GM23248 (cell line): ENCODE measurements around the gene GRIK3. TPM values are rescaled to one million over a fixed set of nuclear protein-coding genes. Genes with fewer than 3 reads are reported as not detected.

ENCODE experiments used
- DNase-seq: peaks from one replicate; pipeline ENCODE4 v3.0.0-alpha.2; 2015
- H2AFZ ChIP-seq: fragments of 200-600 bp; sonication (generic); 2 replicates; pipeline ENCODE4 v1.6.1; 2016; ENCODE audit warnings: antibody characterized with exemption
- H3F3A ChIP-seq: fragments of 200-600 bp; sonication (generic); 2 replicates; pipeline ENCODE4 v1.6.1; 2016; ENCODE audit warnings: mild to moderate bottlenecking, antibody characterized with exemption, mixed run types; ENCODE audit not compliant: insufficient read depth
- H3K27ac ChIP-seq: fragments of 200-600 bp; sonication (generic); 2 replicates; pipeline ENCODE4 v1.5.1; 2016; ENCODE audit warnings: mild to moderate bottlenecking
- H3K27me3 ChIP-seq: fragments of 200-600 bp; sonication (generic); replicated peaks from 2 replicates; pipeline ENCODE4 v1.6.1; 2016; ENCODE audit warnings: mild to moderate bottlenecking; ENCODE audit not compliant: insufficient read depth
- H3K36me3 ChIP-seq: fragments of 200-600 bp; sonication (generic); 2 replicates; pipeline ENCODE4 v1.6.1; 2016; ENCODE audit warnings: low read depth, mild to moderate bottlenecking
- H3K4me1 ChIP-seq: fragments of 200-600 bp; sonication (generic); 2 replicates; pipeline ENCODE4 v1.6.1; 2016; ENCODE audit warnings: mild to moderate bottlenecking; ENCODE audit not compliant: insufficient read depth
- H3K4me2 ChIP-seq: fragments of 200-600 bp; sonication (generic); one replicate; pipeline ENCODE4 v1.6.1; 2016; ENCODE audit warnings: mild to moderate bottlenecking; ENCODE audit not compliant: unreplicated experiment
- H3K4me3 ChIP-seq: fragments of 200-600 bp; sonication (generic); 2 replicates; pipeline ENCODE4 v1.5.1; 2016; ENCODE audit warnings: mild to moderate bottlenecking
- H3K79me2 ChIP-seq: fragments of 200-600 bp; sonication (generic); 2 replicates; pipeline ENCODE4 v1.6.1; 2016; ENCODE audit warnings: mild to moderate bottlenecking; ENCODE audit not compliant: insufficient read depth
- H3K9ac ChIP-seq: fragments of 200-600 bp; sonication (generic); 2 replicates; pipeline ENCODE4 v1.6.1; 2016; ENCODE audit warnings: mild to moderate bottlenecking
- H3K9me2 ChIP-seq: fragments of 200-600 bp; sonication (generic); 2 replicates; pipeline ENCODE4 v1.6.1; 2016; ENCODE audit warnings: mixed run types, mild to moderate bottlenecking, moderate library complexity; ENCODE audit not compliant: insufficient read depth
- H3K9me3 ChIP-seq: fragments of 200-600 bp; sonication (generic); one replicate; pipeline ENCODE4 v1.6.1; 2017; ENCODE audit warnings: low read depth
- H4K20me1 ChIP-seq: fragments of 200-600 bp; sonication (generic); 2 replicates; pipeline ENCODE4 v1.6.0; 2016; ENCODE audit not compliant: insufficient read depth
- EZH2 ChIP-seq: fragments of 200-600 bp; sonication (generic); IDR thresholded peaks from 2 replicates; pipeline ENCODE4 v1.6.1; 2018; ENCODE audit warnings: antibody characterized with exemption, mild to moderate bottlenecking; ENCODE audit not compliant: insufficient read depth, poor library complexity, severe bottlenecking
- EZH2phosphoT487 ChIP-seq: fragments of 200-600 bp; sonication (generic); IDR thresholded peaks from 2 replicates; pipeline ENCODE4 v1.6.1; 2018; ENCODE audit warnings: antibody characterized with exemption, moderate library complexity, mild to moderate bottlenecking, low read depth; ENCODE audit not compliant: insufficient read depth
- WGBS, 2 experiments: methylation state at CpG; one replicate each; pipeline ENCODE4 v1.1.6; 2015 to 2017; ENCODE audit warnings: low lambda C conversion rate in 2 of 2, low coverage in 1 of 2; ENCODE audit errors: missing lambda C conversion rate in 2 of 2; 5-methylcytosine and 5-hydroxymethylcytosine counted together
- in situ Hi-C: fragments of 300-500 bp; cut with MboI; formaldehyde crosslinking; loops from 2 replicates; pipeline ENCODE4 v1.15.0; 2020
- polyA plus RNA-seq: library from polyadenylated mRNA; unstranded; fragments of >200 nt; fragmentation: Nextera tagmentation; extraction: Ambion mirVana; gene quantifications from 2 replicates; pipeline ENCODE4 v1.2.1, GENCODE V29; 2016
- total RNA-seq: library from RNA; depleted of rRNA; stranded (reverse); fragments of >200 nt; shearing (Covaris generic); gene quantifications from 2 replicates; pipeline ENCODE4 v1.2.3, GENCODE V29; 2014

The GRIK3 gene
- total and polyA plus RNA-seq, 2 experiments from 2014 or later: not detected

DNA sequence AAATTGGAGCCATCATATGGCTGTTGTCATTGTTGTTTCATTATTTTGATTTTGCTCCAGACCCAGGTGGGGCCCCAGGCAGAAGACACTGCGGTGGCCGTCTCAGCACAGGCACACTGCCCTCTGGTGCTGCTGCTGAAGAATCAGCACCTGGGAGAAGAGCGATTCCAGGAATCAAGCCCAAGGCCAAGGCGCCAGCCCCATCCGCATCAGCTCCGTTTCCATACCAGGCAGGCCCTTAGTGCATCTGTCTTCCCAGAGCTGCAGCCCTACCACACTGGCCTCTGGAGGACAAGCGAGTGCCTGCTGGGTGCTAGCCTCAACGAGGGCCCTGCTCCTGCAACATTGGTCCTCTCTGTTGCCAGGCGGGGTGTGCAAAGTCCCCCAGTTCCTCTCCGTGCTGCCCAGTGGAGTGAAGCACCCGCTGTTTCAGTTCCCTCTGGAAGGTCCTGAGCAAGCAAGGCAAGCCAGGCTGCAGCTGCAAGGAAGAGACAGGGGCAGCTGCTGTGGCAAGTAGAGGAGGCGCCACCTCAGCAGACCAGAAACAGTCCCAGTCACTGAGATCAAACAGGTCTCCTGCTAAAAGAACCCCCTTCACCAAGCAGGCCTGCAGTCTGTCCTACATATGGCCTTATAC lies 5.2 kb downstream of the GRIK3 start:
- H3K27ac ChIP-seq: no peak overlapping the region
- H2AFZ ChIP-seq: no peak overlapping the region
- H3K36me3 ChIP-seq: no peaks in the 10 kb centered on the region
- no peaks in the 10 kb centered on the region for H4K20me1 ChIP-seq
- H3K4me1 ChIP-seq: no peaks in the 10 kb centered on the region
- no peak overlapping the region for H3K9ac ChIP-seq
- no peaks in the 10 kb centered on the region for H3K9me3 ChIP-seq
- no peaks in the 10 kb centered on the region for H3F3A ChIP-seq
- TF ChIP-seq EZH2: no peak
- no peak for TF ChIP-seq EZH2phosphoT487
- H3K4me3 ChIP-seq: no peak overlapping the region
- WGBS, 2 experiments: 14 to 22% methylated on average over 12 of the region's 12 CpGs
- no peaks in the 10 kb centered on the region for H3K79me2 ChIP-seq
- peaks cover 26% of the 10 kb centered on the region for H3K27me3 ChIP-seq
- in situ Hi-C loops: no loop called here
- DNase-seq: no peak
- H3K4me2 ChIP-seq: no peak overlapping the region
- H3K9me2 ChIP-seq: no peaks in the 10 kb centered on the region

DNA sequence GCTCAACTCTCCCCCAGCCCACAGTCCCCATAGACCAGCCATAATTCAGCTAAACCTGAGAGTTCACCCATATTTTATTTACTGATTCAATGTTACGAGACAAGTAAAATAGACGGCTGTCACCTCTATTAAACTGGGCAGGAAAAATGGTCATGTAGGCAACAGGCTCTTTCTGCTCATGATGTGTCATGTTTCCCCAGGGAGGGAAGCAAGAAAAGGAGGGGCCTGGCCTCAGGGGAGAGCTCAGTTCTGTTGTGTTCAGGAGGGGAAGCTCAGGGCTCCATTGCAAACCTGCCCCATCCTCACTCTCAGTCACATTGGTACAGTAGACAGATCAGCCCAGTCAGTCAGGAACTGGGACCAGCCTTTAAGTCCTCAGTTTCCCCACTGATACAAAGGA lies 12.8 kb downstream of the GRIK3 start:
- TF ChIP-seq EZH2: no peak
- TF ChIP-seq EZH2phosphoT487: no peak
- Histone ChIP-seq H3K27me3 (no peaks in the 10 kb centered on the region), H3K36me3 (no peaks in the 10 kb centered on the region), H3K9me2 (no peaks in the 10 kb centered on the region), H3K4me2 (no peak overlapping the region), H3K79me2 (no peaks in the 10 kb centered on the region), H3K4me3 (no peak overlapping the region), H2AFZ (no peak overlapping the region), H3K9ac (no peak overlapping the region), H3K27ac (no peak overlapping the region), H3F3A (no peaks in the 10 kb centered on the region), H3K9me3 (no peaks in the 10 kb centered on the region), H3K4me1 (no peaks in the 10 kb centered on the region), H4K20me1 (no peaks in the 10 kb centered on the region)
- DNase-seq: no peak
- in situ Hi-C loops: no loop called here
- WGBS, 2 experiments: 47 to 49% methylated on average over 2 of the region's 2 CpGs

GRCh38 chr1:37020653-37021277 lies 13.6 kb downstream of the GRIK3 start:
- Histone ChIP-seq H3K9me2 (no peaks in the 10 kb centered on the region), H3K27ac (no peak overlapping the region), H3K4me1 (no peaks in the 10 kb centered on the region), H3K79me2 (no peaks in the 10 kb centered on the region), H3K4me2 (no peak overlapping the region), H3K27me3 (no peaks in the 10 kb centered on the region), H3K9ac (no peak overlapping the region), H3F3A (no peaks in the 10 kb centered on the region), H4K20me1 (no peaks in the 10 kb centered on the region), H3K36me3 (no peaks in the 10 kb centered on the region), H3K9me3 (no peaks in the 10 kb centered on the region), H2AFZ (no peak overlapping the region), H3K4me3 (no peak overlapping the region)
- DNase-seq: peak; percentile 9
- in situ Hi-C loops: no loop called here
- 9 to 10% methylated on average over 8 of the region's 8 CpGs for WGBS, 2 experiments
- no peak for TF ChIP-seq EZH2
- TF ChIP-seq EZH2phosphoT487: no peak

- Histone ChIP-seq H3K27me3 (no peaks in the 10 kb centered on the region), H3K9me2 (no peaks in the 10 kb centered on the region), H3K4me3 (no peak overlapping the region), H3F3A (no peaks in the 10 kb centered on the region), H3K36me3 (no peaks in the 10 kb centered on the region), H4K20me1 (no peaks in the 10 kb centered on the region), H3K9me3 (no peaks in the 10 kb centered on the region), H3K27ac (no peak overlapping the region), H3K9ac (no peak overlapping the region), H2AFZ (no peak overlapping the region), H3K4me1 (no peaks in the 10 kb centered on the region), H3K79me2 (no peaks in the 10 kb centered on the region), H3K4me2 (no peak overlapping the region)
- no peak for DNase-seq
- in situ Hi-C loops: no loop called here
- TF ChIP-seq EZH2 (no peak), EZH2phosphoT487 (no peak)
Measured at GRCh38 chr1:37018510-37018909, 15.8 kb downstream of the GRIK3 start.

GRCh38 chr1:37017720-37018119 lies 16.6 kb downstream of the GRIK3 start:
- TF ChIP-seq EZH2phosphoT487 (no peak), EZH2 (no peak)
- no peak overlapping the region for H2AFZ ChIP-seq
- H3K36me3 ChIP-seq: no peaks in the 10 kb centered on the region
- H3K9me3 ChIP-seq: no peaks in the 10 kb centered on the region
- H3K4me3 ChIP-seq: no peak overlapping the region
- no peaks in the 10 kb centered on the region for H3K4me1 ChIP-seq
- WGBS, 2 experiments: 25% methylated on average over 4 of the region's 4 CpGs
- DNase-seq: no peak
- H3K27me3 ChIP-seq: no peaks in the 10 kb centered on the region
- in situ Hi-C loops: no loop called here
- no peaks in the 10 kb centered on the region for H4K20me1 ChIP-seq
- H3K9ac ChIP-seq: no peak overlapping the region
- no peak overlapping the region for H3K27ac ChIP-seq
- no peak overlapping the region for H3K4me2 ChIP-seq
- H3K9me2 ChIP-seq: no peaks in the 10 kb centered on the region
- no peaks in the 10 kb centered on the region for H3F3A ChIP-seq
- no peaks in the 10 kb centered on the region for H3K79me2 ChIP-seq
